Right lobe of liver (tissue), 6 donors: ENCODE measurements around the gene PRR18. TPM values are rescaled to one million over a fixed set of nuclear protein-coding genes. Genes with fewer than 3 reads are reported as not detected.

ENCODE experiments used
- ATAC-seq, 4 donors: fragments of 200-7000 bp; cut with Tn5 transposase; one replicate each; pipeline ENCODE4 v1.9.1; 2020; ENCODE audit warnings: mild to moderate bottlenecking in 4 of 4, moderate library complexity in 4 of 4
- DNase-seq, 3 donors: peaks; one replicate each; pipeline ENCODE4 v3.0.0-alpha.2; 2020
- H3K27ac ChIP-seq, 3 donors: fragments of 200-600 bp; one replicate each; pipeline ENCODE4 v1.8.0; 2022
- H3K27me3 ChIP-seq, 2 donors: fragments of 200-600 bp; one replicate each; pipeline ENCODE4 v1.8.0; 2022
- H3K36me3 ChIP-seq, 4 donors: fragments of 200-600 bp; sonication (generic) in 1 of 4; one replicate each; pipeline versions ENCODE4 v1.5.1 to v1.8.0; 2017 to 2022; ENCODE audit warnings: control low read depth in 1 of 4
- H3K4me1 ChIP-seq, 4 donors: fragments of 200-600 bp; sonication (generic) in 1 of 4; one replicate each; pipeline versions ENCODE4 v1.5.1 to v1.8.0; 2017 to 2022; ENCODE audit warnings: control low read depth in 1 of 4
- H3K4me3 ChIP-seq, 3 donors: fragments of 200-600 bp; one replicate each; pipeline ENCODE4 v1.8.0; 2022
- H3K9me3 ChIP-seq, 4 donors: fragments of 200-600 bp; sonication (generic) in 1 of 4; one replicate each; pipeline versions ENCODE4 v1.5.1 to v1.8.0; 2017 to 2022; ENCODE audit warnings: control low read depth in 1 of 4
- POLR2A ChIP-seq: fragments of 450-650 bp; IDR thresholded peaks from one replicate; pipeline ENCODE4 v1.6.1; 2017; ENCODE audit warnings: antibody characterized with exemption, mild to moderate bottlenecking
- WGBS: methylation state at CpG from one replicate; pipeline ENCODE4 v1.1.6; 2018; ENCODE audit warnings: low coverage, low lambda C conversion rate; ENCODE audit not compliant: insufficient coverage; ENCODE audit errors: missing lambda C conversion rate; 5-methylcytosine and 5-hydroxymethylcytosine counted together
- intact Hi-C, 2 donors: fragments of 100-400 bp; cut with DNase I; formaldehyde crosslinking; loops; one replicate each; pipeline versions ENCODE4 v1.11.2 to v1.14.1; 2022
- total RNA-seq, 6 experiments: library from RNA; depleted of rRNA in 2 of 6; stranded (reverse); fragments of >200 nt in 2 of 6; fragmentation: NEBNext Ultra II Directional in 3 of 6; extraction: Animal tissue kit (Norgen Biotek cat#: 25700) in 3 of 6; gene quantifications; one replicate each; pipeline versions ENCODE4 v1.1.0 to v1.2.4, GENCODE V29; 2016 to 2023
- TF ChIP-seq, protein P1 (sequence below), 4 donors: fragments of 200-600 bp in 3 of 4; fragments of 450-650 bp in 1 of 4; IDR thresholded peaks; one replicate each; pipeline versions ENCODE4 v1.5.1 to v1.8.0; 2016 to 2022; ENCODE audit warnings: antibody characterized with exemption in 4 of 4, mild to moderate bottlenecking in 2 of 4
- donor health status: DM: no; HTN: yes; CAD: no.
- donor health status: DM: no; HTN: no; CAD: no.
- donor health status: DM: no; HTN: no; CAD: no.
- donor health status: DM: no; HTN: yes; CAD: no.
- donor health status: DM: no; HTN: yes; CAD: no.

PRR18 gene
- total RNA-seq, 6 experiments from 2014 or later: 0.39 to 3.6 (median 1.6) TPM

DNA sequence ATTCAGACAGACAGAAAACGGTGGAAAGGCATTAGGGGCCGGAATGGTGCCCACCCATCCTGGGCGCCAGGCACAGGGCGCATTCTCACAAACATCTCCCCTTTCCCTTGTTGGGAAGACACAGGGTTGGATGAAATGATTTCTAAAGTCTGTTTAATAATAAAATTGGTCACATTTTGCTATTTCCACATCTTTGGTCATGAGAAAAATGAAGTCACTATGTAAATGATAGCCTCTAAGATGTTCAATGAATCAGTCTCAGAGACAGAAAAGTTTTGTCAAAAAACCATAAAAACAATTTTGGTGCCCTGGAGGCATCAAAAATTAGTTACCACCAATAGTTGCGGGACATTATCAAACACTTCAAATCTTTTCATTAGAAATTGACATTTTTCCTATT is 40.7 kb downstream of the PRR18 start:
- H3K4me3 ChIP-seq: no peak overlapping the region
- H3K9me3 ChIP-seq: no peaks in the 10 kb centered on the region
- no peaks in the 10 kb centered on the region for H3K27me3 ChIP-seq
- H3K27ac ChIP-seq: no peak overlapping the region
- H3K36me3 ChIP-seq: no peaks in the 10 kb centered on the region
- H3K4me1 ChIP-seq: no peaks in the 10 kb centered on the region
- TF ChIP-seq, protein P1, sequence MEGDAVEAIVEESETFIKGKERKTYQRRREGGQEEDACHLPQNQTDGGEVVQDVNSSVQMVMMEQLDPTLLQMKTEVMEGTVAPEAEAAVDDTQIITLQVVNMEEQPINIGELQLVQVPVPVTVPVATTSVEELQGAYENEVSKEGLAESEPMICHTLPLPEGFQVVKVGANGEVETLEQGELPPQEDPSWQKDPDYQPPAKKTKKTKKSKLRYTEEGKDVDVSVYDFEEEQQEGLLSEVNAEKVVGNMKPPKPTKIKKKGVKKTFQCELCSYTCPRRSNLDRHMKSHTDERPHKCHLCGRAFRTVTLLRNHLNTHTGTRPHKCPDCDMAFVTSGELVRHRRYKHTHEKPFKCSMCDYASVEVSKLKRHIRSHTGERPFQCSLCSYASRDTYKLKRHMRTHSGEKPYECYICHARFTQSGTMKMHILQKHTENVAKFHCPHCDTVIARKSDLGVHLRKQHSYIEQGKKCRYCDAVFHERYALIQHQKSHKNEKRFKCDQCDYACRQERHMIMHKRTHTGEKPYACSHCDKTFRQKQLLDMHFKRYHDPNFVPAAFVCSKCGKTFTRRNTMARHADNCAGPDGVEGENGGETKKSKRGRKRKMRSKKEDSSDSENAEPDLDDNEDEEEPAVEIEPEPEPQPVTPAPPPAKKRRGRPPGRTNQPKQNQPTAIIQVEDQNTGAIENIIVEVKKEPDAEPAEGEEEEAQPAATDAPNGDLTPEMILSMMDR (IDR thresholded peaks at IDR 0.05): no peak
- TF ChIP-seq POLR2A: no peak
- WGBS: 75% methylated on average over 3 of the region's 5 CpGs
- DNase-seq: no peak
- intact Hi-C loops: no loop called here
- no peak for ATAC-seq

DNA sequence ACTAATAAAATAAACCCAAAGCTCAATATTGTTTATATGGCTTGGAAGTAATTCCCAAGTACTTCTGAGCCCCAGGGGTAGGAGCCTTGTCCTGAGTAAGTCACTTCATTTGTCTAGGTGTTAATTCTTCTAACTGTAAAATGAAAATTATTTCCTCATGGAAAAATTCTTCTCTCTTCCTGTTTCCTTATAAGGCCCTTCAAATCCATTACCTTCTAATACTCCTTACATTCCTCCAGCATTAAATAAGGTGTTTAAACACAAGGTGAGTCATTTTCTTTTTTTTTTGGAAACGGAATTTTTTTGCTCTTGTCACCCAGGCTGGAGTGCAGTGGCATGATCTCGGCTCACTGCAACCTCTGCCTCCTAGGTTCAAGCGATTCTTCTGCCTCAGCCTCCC is 41.9 kb downstream of the PRR18 start:
- no peak for DNase-seq
- TF ChIP-seq, protein P1 (IDR thresholded peaks at IDR 0.05): no peak
- no peak for TF ChIP-seq POLR2A
- Histone ChIP-seq H3K36me3 (no peaks in the 10 kb centered on the region), H3K9me3 (no peaks in the 10 kb centered on the region), H3K4me3 (no peak overlapping the region), H3K27me3 (no peaks in the 10 kb centered on the region), H3K27ac (no peak overlapping the region), H3K4me1 (no peaks in the 10 kb centered on the region)
- ATAC-seq: no peak
- 69% methylated on average over 3 of the region's 3 CpGs for WGBS
- intact Hi-C loops: no loop called here

DNA sequence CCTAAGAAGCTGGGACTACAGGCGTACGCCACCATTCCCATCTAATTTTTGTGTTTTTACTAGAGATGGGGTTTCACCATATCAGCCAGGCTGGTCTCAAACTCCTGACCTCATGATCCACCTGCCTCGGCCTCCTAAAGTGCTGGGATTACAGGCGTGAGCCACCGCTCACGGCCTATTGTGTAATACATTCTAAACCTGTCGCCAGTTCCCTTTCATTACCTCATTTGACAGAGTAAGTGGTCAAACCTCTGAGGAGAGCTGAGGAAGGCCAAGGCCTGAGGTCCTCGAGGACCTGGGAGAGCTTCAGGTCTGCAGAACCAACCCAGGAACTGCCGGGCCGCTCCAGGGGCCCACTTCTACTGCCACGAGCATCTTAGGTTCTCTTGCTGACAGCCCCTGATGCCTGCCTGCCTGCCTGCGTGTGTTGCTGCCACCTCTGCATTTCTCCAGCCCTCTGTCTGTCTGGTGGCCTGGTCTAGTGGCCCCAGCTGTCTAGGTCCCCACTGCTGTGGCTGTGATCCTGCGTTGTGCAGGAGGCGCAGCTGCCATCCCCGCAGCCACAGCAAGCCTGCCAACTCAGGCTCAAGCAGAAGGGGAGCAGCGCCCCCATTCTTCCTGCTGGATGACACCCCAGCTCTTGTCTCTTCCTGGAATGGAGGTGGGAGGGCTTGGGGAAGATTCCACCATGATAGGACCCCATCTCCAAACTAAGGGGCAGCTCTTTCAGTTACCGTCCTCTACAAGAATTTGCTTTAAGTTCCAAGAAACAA is 45.3 kb downstream of the PRR18 start:
- no peak overlapping the region for H3K4me3 ChIP-seq
- no peak for DNase-seq
- H3K36me3 ChIP-seq: no peaks in the 10 kb centered on the region
- no peak overlapping the region for H3K27ac ChIP-seq
- WGBS: 72% methylated on average over 10 of the region's 17 CpGs
- TF ChIP-seq, protein P1 (IDR thresholded peaks at IDR 0.05): no peak
- TF ChIP-seq POLR2A: no peak
- H3K4me1 ChIP-seq: peaks cover 0 to 6% (median 3%) of the 10 kb centered on the region in 4 donors
- no peak for ATAC-seq
- intact Hi-C loops: no loop called here
- H3K27me3 ChIP-seq: no peaks in the 10 kb centered on the region
- no peaks in the 10 kb centered on the region for H3K9me3 ChIP-seq

DNA sequence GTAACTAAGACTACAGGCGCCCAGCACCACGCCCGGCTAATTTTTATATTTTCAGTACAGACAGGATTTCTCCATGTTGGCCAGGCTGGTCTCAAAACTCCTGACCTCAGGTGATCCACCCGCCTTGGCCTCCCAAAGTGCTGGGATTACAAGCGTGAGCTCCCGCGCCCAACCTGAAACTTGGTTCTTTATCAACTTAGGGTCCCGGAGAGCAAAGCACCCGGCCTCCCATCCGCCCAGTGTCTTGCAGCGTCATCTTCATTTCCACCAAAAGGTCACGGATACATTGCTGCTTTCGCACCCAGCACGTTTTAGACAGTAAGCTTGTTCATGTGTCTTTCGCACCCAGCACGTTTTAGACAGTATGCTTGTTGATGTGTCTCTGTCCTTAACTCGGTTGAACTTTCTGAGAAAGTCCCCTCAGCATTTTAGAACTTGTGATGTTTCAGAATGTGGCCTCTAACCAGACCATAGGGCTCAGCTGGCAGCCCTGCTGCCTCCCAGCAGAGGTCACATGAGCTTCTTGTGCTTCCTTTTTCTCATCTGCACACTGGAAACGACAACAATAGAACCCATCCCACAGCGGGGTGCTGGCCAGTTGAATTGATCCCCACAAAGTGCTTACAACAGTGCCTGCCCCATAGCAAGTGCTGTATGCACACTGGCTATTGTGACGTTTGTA is 48.8 kb downstream of the PRR18 start:
- H3K4me1 ChIP-seq: peaks cover 0 to 9% (median 4%) of the 10 kb centered on the region in 4 donors
- H3K9me3 ChIP-seq: no peaks in the 10 kb centered on the region
- 59% methylated on average over 15 of the region's 20 CpGs for WGBS
- H3K27ac ChIP-seq: peak overlapping the region; percentile 20 to 70 (median 39)
- ATAC-seq (peak; percentile 42 to 60 (median 48)), DNase-seq (no peak)
- TF ChIP-seq, protein P1 (IDR thresholded peaks at IDR 0.05): no peak
- no peak for TF ChIP-seq POLR2A
- H3K27me3 ChIP-seq: peaks cover 0 to 3% of the 10 kb centered on the region in 2 donors
- intact Hi-C loops: no loop called here
- no peak overlapping the region for H3K4me3 ChIP-seq
- H3K36me3 ChIP-seq: no peaks in the 10 kb centered on the region
